Measurements from ENCODE around the gene PKNOX1. TPM values are rescaled to one million over a fixed set of nuclear protein-coding genes. Genes with fewer than 3 reads are reported as not detected.
A peak's percentile ranks its signal among the peaks of the same experiment; 100 is the strongest.
"Not testable (repeated sequence)": the region's sequence is repeated elsewhere in the genome, so short reads cannot be mapped to it uniquely, and the experiment has no call there.

Gene PKNOX1
- total and polyA plus RNA-seq, 7 experiments from 2014 or later, result 14.7 to 24.7 (median 19.4) TPM

- H3K9me3 ChIP-seq (ENCODE audit: control insufficient read depth in 2 of 3, low read length in 3 of 3); H3K27ac ChIP-seq (ENCODE audit: low read depth, low read length); H3K9me3 Mint-ChIP-seq; H3K27me3 ChIP-seq (ENCODE audit: control insufficient read depth in 2 of 2, insufficient read depth in 2 of 2, low read length in 2 of 2); POLR2A ChIA-PET; H3K36me3 Mint-ChIP-seq; H3K36me3 ChIP-seq (ENCODE audit: control insufficient read depth in 2 of 3, insufficient read depth in 3 of 3, low read length in 3 of 3); H3K4me3 ChIP-seq (ENCODE audit: low read length); H3K27ac Mint-ChIP-seq; CTCF ChIA-PET; H3K4me1 Mint-ChIP-seq; H3K4me3 Mint-ChIP-seq; H3K27me3 Mint-ChIP-seq; DNase-seq; intact Hi-C loops (cut with micrococcal nuclease); H3K4me1 ChIP-seq (ENCODE audit: control insufficient read depth in 2 of 2, insufficient read depth in 2 of 2, low read length in 2 of 2): not testable (repeated sequence)
- peak; percentile 14 for ATAC-seq
Observed at GRCh38 chr21:43075170-43076022, 101.0 kb downstream of the PKNOX1 start, which contains the start of gene CBS. Gene CBS (minus strand): TSS chr21:43075835. CDS start chr21:43072193, 3,642 bp downstream.

GRCh38 chr21:43076023-43076637 is 101.8 kb downstream of the PKNOX1 start:
- POLR2A ChIA-PET; intact Hi-C loops (cut with micrococcal nuclease); H3K4me3 Mint-ChIP-seq: not testable (repeated sequence)

DNA sequence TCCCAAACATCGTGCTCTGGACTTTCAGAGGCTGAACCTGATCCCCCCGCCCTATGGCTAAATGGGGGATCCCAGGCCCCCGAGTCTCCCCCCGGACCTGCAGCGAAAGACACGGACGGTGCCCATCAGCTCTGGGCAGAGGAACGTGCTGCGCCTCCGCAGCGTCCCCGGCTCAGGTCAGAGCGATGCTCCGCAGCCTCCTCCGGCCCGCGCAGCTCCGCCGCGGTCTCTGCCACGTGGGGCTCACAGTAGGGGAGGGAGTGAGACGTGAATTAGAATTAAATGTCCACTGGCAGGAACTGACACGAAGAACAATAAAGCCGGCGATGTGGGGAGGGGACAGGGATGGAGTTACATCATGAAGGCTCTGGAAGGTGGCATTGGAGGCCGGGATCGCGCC is 102.3 kb downstream of the PKNOX1 start:
- POLR2A ChIA-PET; H3K4me3 ChIP-seq (ENCODE audit: low read length); H3K4me1 ChIP-seq (ENCODE audit: control insufficient read depth in 2 of 2, insufficient read depth in 2 of 2, low read length in 2 of 2); CTCF ChIA-PET; H3K27ac Mint-ChIP-seq; DNase-seq; H3K36me3 ChIP-seq (ENCODE audit: control insufficient read depth in 2 of 3, insufficient read depth in 3 of 3, low read length in 3 of 3); H3K9me3 ChIP-seq (ENCODE audit: control insufficient read depth in 2 of 3, low read length in 3 of 3); H3K27me3 Mint-ChIP-seq; H3K27ac ChIP-seq (ENCODE audit: low read depth, low read length); intact Hi-C loops (cut with micrococcal nuclease); H3K27me3 ChIP-seq (ENCODE audit: control insufficient read depth in 2 of 2, insufficient read depth in 2 of 2, low read length in 2 of 2); ATAC-seq; H3K4me3 Mint-ChIP-seq; H3K9me3 Mint-ChIP-seq; H3K36me3 Mint-ChIP-seq; H3K4me1 Mint-ChIP-seq: not testable (repeated sequence)

More at GRCh38 chr21:43076023-43076637, 101.8 kb downstream of the PKNOX1 start:
- H3K36me3 Mint-ChIP-seq; H3K36me3 ChIP-seq (ENCODE audit: control insufficient read depth in 2 of 3, insufficient read depth in 3 of 3, low read length in 3 of 3); CTCF ChIA-PET; H3K27me3 ChIP-seq (ENCODE audit: control insufficient read depth in 2 of 2, insufficient read depth in 2 of 2, low read length in 2 of 2); H3K27ac ChIP-seq (ENCODE audit: low read depth, low read length); H3K9me3 ChIP-seq (ENCODE audit: control insufficient read depth in 2 of 3, low read length in 3 of 3); H3K27ac Mint-ChIP-seq; DNase-seq; H3K4me1 ChIP-seq (ENCODE audit: control insufficient read depth in 2 of 2, insufficient read depth in 2 of 2, low read length in 2 of 2); H3K4me1 Mint-ChIP-seq; ATAC-seq; H3K4me3 ChIP-seq (ENCODE audit: low read length); H3K9me3 Mint-ChIP-seq; H3K27me3 Mint-ChIP-seq: not testable (repeated sequence)

- H3K27ac Mint-ChIP-seq; ATAC-seq; H3K4me1 ChIP-seq (ENCODE audit: control insufficient read depth in 2 of 2, insufficient read depth in 2 of 2, low read length in 2 of 2); H3K27ac ChIP-seq (ENCODE audit: low read depth, low read length); H3K27me3 Mint-ChIP-seq; H3K4me1 Mint-ChIP-seq; H3K4me3 ChIP-seq (ENCODE audit: low read length); H3K4me3 Mint-ChIP-seq; H3K36me3 Mint-ChIP-seq; H3K27me3 ChIP-seq (ENCODE audit: control insufficient read depth in 2 of 2, insufficient read depth in 2 of 2, low read length in 2 of 2); intact Hi-C loops (cut with micrococcal nuclease); H3K36me3 ChIP-seq (ENCODE audit: control insufficient read depth in 2 of 3, insufficient read depth in 3 of 3, low read length in 3 of 3); POLR2A ChIA-PET; H3K9me3 ChIP-seq (ENCODE audit: control insufficient read depth in 2 of 3, low read length in 3 of 3); DNase-seq; CTCF ChIA-PET; H3K9me3 Mint-ChIP-seq: not testable (repeated sequence)
Observed at GRCh38 chr21:43082587-43083300, 108.4 kb downstream of the PKNOX1 start.

Small RNA genes within 50 kb of the gene (microRNA-seq; reads per million reads assigned to microRNA genes)
- not detected for gene MIR5692B (ENCODE audit: borderline microRNAs expressed)

Other genes with a start within 250 kb of the PKNOX1 start
- gene WDR4, start 95.0 kb upstream of the PKNOX1 start, total RNA-seq, result 10 to 100 TPM; 24.4 to 39.1 (median 30.5) TPM
- gene WDR4, start 95.0 kb upstream of the PKNOX1 start, polyA plus RNA-seq, result 10 to 100 TPM; 10.4 TPM
- 10 to 100 TPM; 25.3 to 33.1 (median 30.9) TPM for gene NDUFV3, start 81.3 kb upstream of the PKNOX1 start, total RNA-seq
- 10 to 100 TPM; 20.0 to 25.5 TPM for gene NDUFV3, start 81.3 kb upstream of the PKNOX1 start, polyA plus RNA-seq
- 1 to 10 TPM in 1 of 5 experiments, under 1 TPM in 4; 0.17 to 2.8 (median 0.51) TPM for gene ERVH48-1, start 48.9 kb upstream of the PKNOX1 start, total RNA-seq
- 1 to 10 TPM; 1.0 to 1.2 TPM for gene ERVH48-1, start 48.9 kb upstream of the PKNOX1 start, polyA plus RNA-seq
- 10 to 100 TPM in 1 of 5 experiments, under 1 TPM in 2, not detected in 2; 0.40 to 21.2 (median 0.88) TPM for gene CBS, start 101.3 kb downstream of the PKNOX1 start, total RNA-seq
- not detected for gene CBS, start 101.3 kb downstream of the PKNOX1 start, polyA plus RNA-seq
- gene U2AF1, start 133.0 kb downstream of the PKNOX1 start, total RNA-seq, result 100 to 1,000 TPM in 1 of 5 experiments, 10 to 100 TPM in 3, 1 to 10 TPM in 1; 7.5 to 134 (median 76.0) TPM
- gene U2AF1, start 133.0 kb downstream of the PKNOX1 start, polyA plus RNA-seq, result 10 to 100 TPM; 74.4 to 82.2 TPM
- gene CRYAA, start 194.4 kb downstream of the PKNOX1 start, total RNA-seq, result not detected
- gene CRYAA, start 194.4 kb downstream of the PKNOX1 start, polyA plus RNA-seq, result not detected